GM13977 (cell line): ENCODE data around the gene MRM2.

ENCODE experiments used
- DNase-seq: peaks from one replicate; pipeline ENCODE4 v3.0.0; 2012; ENCODE audit warnings: low spot score
- CTCF ChIP-seq: IDR thresholded peaks from 2 replicates; pipeline ENCODE4 v1.5.1; 2012; ENCODE audit warnings: mild to moderate bottlenecking, control low read depth; ENCODE audit not compliant: insufficient read depth; ENCODE audit errors: extremely low read depth, missing control alignments
- in situ Hi-C: fragments of 300-500 bp; cut with MboI; formaldehyde crosslinking; loops from one replicate; pipeline ENCODE4 v1.12.0; 2022; ENCODE audit warnings: low sequenced_read_pairs, low pct_unique_long_range_greater_than_20kb, mixed read lengths, inconsistent platforms; ENCODE audit not compliant: unreplicated experiment

The MRM2 gene

DNA sequence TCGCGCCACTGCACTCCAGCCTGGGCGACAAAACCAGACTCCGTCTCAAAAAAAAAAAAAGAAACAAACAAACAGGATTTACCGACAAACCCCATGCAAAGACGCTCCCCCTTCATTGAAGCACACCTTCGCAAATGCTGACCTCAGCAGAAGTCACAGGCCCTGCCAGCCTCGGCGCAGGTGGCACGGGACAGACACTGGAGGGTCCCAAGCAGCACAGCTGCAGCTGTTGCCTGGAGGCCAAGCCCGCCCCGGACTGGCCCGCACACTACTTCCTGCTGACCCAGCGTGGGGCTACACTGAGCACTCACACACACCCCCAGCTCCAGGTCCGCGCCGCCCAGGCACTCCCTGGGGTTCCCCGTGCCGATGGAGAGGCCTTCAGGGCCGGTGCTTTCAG, 41.1 kb upstream of the MRM2 start:
- in situ Hi-C loops = no loop called here

GRCh38 chr7:2282185-2282751, 40.3 kb upstream of the MRM2 start:
- no peak for TF ChIP-seq CTCF
- no peak for DNase-seq
- in situ Hi-C loops = no loop called here

More for the DNA sequence above, 41.1 kb upstream of the MRM2 start:
- no peak for TF ChIP-seq CTCF
- no peak for DNase-seq

DNA sequence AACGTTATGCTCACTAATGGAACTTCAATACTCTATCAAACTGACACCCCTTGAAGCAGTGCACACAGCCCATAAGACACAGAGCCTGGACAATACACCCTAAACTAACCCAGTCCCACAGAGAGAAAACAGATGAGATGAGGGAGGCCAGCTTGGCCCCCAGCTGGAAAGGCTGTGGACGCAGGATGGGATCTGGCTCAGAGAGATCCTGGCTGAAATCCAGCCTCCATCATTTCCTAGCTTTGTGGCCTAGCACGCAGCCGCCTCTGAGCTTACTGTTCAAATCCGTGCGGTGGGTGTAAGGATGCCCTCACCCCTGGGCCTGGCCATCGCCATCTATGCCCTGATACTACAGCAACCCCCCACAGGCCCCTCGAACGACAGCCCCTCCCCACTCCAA, 39.5 kb upstream of the MRM2 start:
- in situ Hi-C loops = no loop called here
- TF ChIP-seq CTCF = no peak
- no peak for DNase-seq

DNA sequence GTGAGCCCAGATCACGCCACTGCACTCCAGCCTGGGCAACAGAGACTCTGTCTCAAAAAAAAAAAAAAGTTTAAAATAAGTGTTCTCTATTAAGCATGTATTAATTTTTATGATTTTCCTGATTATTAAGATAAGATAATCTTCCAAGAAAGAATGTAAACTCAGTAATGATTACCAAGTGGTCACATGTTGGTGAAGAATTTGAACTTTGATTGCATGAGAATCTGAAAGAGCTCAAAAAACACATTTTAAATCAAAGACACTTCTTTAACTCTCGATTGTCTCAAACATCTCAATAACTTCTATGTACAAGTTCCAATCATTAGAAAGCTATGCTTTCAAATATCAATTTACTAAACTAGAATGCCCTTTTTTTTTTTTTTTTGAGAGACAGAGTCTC, 38.4 kb upstream of the MRM2 start:
- in situ Hi-C loops = no loop called here
- no peak for TF ChIP-seq CTCF
- DNase-seq = no peak

- no peak for TF ChIP-seq CTCF
- in situ Hi-C loops = no loop called here
- no peak for DNase-seq
These were observed 37.9 kb upstream of the MRM2 start for GRCh38 chr7:2279896-2280295.

- no peak for TF ChIP-seq CTCF
- in situ Hi-C loops = no loop called here
- no peak for DNase-seq
These were observed 36.0 kb upstream of the MRM2 start for GRCh38 chr7:2278026-2278425.

DNA sequence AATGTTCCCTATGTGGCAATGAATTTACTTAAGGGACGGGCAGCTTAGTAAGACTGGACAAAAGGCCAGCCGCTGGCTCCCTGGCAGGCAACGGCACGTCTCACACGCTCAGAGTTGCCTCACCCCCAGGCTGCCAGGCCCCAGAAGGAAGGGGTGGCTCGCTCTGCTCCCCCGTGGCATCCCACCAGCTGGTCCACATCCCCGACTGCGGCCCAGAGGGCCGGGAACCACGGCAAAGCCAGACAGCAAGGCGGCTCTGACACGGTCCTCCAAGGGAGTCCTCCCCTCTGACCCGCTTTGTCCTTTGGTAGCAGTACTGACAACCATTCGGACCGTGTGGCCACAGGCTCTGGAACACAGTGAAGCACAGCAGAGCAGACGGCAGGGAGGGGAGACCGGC, 34.1 kb upstream of the MRM2 start:
- TF ChIP-seq CTCF = no peak
- in situ Hi-C loops = no loop called here
- peak; percentile 9 for DNase-seq
